ENCODE measurements around the gene LAMB3. TPM values are rescaled to one million over a fixed set of nuclear protein-coding genes. Genes with fewer than 3 reads are reported as not detected.

The LAMB3 gene
- total RNA-seq, 2 experiments from 2014 or later: 0.25 to 0.31 TPM

GRCh38 chr1:209674957-209675564 is 22.8 kb upstream of the LAMB3 start, which contains the start of gene G0S2:
G0S2 (plus strand) TSS chr1:209675412; CDS start chr1:209675685, 273 bp downstream.
- ChIA-PET POLR2A (interaction anchor here (0.6 to 1.4 kb wide), 4 partner anchors 11 to 100 kb away, joined by 3 read pairs; no protein-coding TSS in a partner anchor), CTCF (no interaction called here)
- ATAC-seq (ENCODE audit: poor library complexity): peak; percentile 49
- peak within 1 kb of the TSS; percentile 60 for H3K4me3 ChIP-seq (ENCODE audit: low read length)
- H3K27me3 ChIP-seq (ENCODE audit: control insufficient read depth in 1 of 2, insufficient read depth in 2 of 2, low read length in 2 of 2): peaks cover 0 to 15% of the 10 kb centered on the region in 2 experiments
- H3K36me3 ChIP-seq (ENCODE audit: insufficient read depth, low read length): no peaks in the 10 kb centered on the region
- TF ChIP-seq, protein P1, sequence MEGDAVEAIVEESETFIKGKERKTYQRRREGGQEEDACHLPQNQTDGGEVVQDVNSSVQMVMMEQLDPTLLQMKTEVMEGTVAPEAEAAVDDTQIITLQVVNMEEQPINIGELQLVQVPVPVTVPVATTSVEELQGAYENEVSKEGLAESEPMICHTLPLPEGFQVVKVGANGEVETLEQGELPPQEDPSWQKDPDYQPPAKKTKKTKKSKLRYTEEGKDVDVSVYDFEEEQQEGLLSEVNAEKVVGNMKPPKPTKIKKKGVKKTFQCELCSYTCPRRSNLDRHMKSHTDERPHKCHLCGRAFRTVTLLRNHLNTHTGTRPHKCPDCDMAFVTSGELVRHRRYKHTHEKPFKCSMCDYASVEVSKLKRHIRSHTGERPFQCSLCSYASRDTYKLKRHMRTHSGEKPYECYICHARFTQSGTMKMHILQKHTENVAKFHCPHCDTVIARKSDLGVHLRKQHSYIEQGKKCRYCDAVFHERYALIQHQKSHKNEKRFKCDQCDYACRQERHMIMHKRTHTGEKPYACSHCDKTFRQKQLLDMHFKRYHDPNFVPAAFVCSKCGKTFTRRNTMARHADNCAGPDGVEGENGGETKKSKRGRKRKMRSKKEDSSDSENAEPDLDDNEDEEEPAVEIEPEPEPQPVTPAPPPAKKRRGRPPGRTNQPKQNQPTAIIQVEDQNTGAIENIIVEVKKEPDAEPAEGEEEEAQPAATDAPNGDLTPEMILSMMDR (IDR thresholded peaks at IDR 0.05): no peak
- peaks cover 43% of the 10 kb centered on the region for H3K4me1 ChIP-seq (ENCODE audit: insufficient read depth, low read length)
- no peaks in the 10 kb centered on the region for H3K9me3 ChIP-seq (ENCODE audit: control insufficient read depth in 1 of 2, insufficient read depth in 1 of 2, low read length in 2 of 2)
- H3K27ac Mint-ChIP-seq: peak within 1 kb of the TSS; percentile 1
- H3K4me1 Mint-ChIP-seq (ENCODE audit: low read depth): peaks cover 44% of the 10 kb centered on the region
- H3K27ac ChIP-seq (ENCODE audit: low read depth in 1 of 2, low read length in 2 of 2): no peak within 1 kb of the TSS
- H3K27me3 Mint-ChIP-seq: peaks cover 45% of the 10 kb centered on the region
- intact Hi-C loops (cut with DNase I, micrococcal nuclease): no loop called here
- no peaks in the 10 kb centered on the region for H3K36me3 Mint-ChIP-seq (ENCODE audit: low read depth)
- no peaks in the 10 kb centered on the region for H3K9me3 Mint-ChIP-seq
- peak in 7 of 14 experiments; percentile 12 to 64 (median 33) for DNase-seq
- peak within 1 kb of the TSS; percentile 18 for H3K4me3 Mint-ChIP-seq

DNA sequence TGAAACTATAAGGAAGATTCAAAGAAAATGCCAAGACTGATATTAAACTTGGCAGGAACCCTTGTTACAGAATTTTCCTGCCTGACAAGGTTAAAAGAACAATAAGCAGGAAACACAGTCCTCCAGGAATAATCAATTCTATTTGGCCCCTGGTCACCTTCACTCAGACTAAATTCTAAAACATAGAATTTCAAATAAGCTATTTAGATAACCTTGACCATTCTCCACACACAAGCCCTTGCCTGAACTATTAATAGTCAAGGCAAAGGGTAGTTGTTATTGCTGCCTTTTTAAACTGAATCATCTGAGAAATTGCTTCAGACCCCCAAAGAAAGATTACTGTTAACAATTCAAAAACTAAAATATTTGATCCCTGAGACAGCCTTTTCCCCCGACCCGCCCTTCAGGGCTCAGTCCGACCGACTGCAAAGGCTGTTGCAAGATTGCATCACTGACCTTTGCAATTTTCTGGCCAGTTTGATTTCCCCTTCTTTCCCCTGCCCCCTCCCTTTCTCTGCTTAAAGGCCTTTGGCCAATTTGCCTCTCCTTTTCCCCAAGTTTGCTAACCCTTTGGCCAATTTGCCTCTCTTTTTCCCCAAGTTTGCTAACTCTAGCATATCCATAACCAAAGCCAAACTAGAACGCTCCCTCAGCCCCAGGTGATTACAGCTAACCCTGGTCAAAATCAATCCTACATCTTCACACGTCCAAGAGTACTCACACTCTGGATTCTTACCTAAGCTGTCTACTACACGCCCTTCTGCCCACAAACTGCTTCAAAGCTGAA is 21.6 kb upstream of the LAMB3 start:
- peak overlapping the region; percentile 36 for H3K4me3 Mint-ChIP-seq
- TF ChIP-seq, protein P1 (IDR thresholded peaks at IDR 0.05): no peak
- DNase-seq: peak in 2 of 14 experiments; percentile 48 to 51
- H3K36me3 Mint-ChIP-seq (ENCODE audit: low read depth): no peaks in the 10 kb centered on the region
- peak overlapping the region; percentile 1 for H3K27ac Mint-ChIP-seq
- H3K4me1 Mint-ChIP-seq (ENCODE audit: low read depth): peaks cover 44% of the 10 kb centered on the region
- H3K27me3 Mint-ChIP-seq: peaks cover 45% of the 10 kb centered on the region
- no peaks in the 10 kb centered on the region for H3K9me3 Mint-ChIP-seq
- ATAC-seq (ENCODE audit: poor library complexity): no peak
- Histone ChIP-seq H3K4me1 (ENCODE audit: insufficient read depth, low read length) (peaks cover 43% of the 10 kb centered on the region), H3K36me3 (ENCODE audit: insufficient read depth, low read length) (no peaks in the 10 kb centered on the region), H3K9me3 (ENCODE audit: control insufficient read depth in 1 of 2, insufficient read depth in 1 of 2, low read length in 2 of 2) (no peaks in the 10 kb centered on the region), H3K27ac (ENCODE audit: low read depth in 1 of 2, low read length in 2 of 2) (no peak overlapping the region), H3K4me3 (ENCODE audit: low read length) (no peak overlapping the region), H3K27me3 (ENCODE audit: control insufficient read depth in 1 of 2, insufficient read depth in 2 of 2, low read length in 2 of 2) (peaks cover 0 to 15% of the 10 kb centered on the region in 2 experiments)
- intact Hi-C loops (cut with DNase I, micrococcal nuclease): loop anchor here in 1 of 2 experiments (1.0 kb wide), 1 partner anchor 19 kb away; no protein-coding TSS in a partner anchor
- CTCF ChIA-PET: interaction anchor here (0.7 kb wide), 1 partner anchor 100 kb away, joined by 3 read pairs; no protein-coding TSS in a partner anchor
- POLR2A ChIA-PET: interaction anchor here (1.0 to 1.5 kb wide), 3 partner anchors 12 to 76 kb away, joined by 3 to 5 read pairs (median 3); no protein-coding TSS in a partner anchor
